ENCODE data around the gene OPHN1. TPM values are rescaled to one million over a fixed set of nuclear protein-coding genes. Genes with fewer than 3 reads are reported as not detected.
A peak's percentile ranks its signal among the peaks of the same experiment; 100 is the strongest.
"Not testable (repeated sequence)": the region's sequence is repeated elsewhere in the genome, so short reads cannot be mapped to it uniquely, and the experiment has no call there.

OPHN1 gene
- total and polyA plus RNA-seq, 2 donors (not counting 3 experiments of a cell fraction or from before 2014, with no cell fraction given) = 3.9 to 6.7 TPM

DNA sequence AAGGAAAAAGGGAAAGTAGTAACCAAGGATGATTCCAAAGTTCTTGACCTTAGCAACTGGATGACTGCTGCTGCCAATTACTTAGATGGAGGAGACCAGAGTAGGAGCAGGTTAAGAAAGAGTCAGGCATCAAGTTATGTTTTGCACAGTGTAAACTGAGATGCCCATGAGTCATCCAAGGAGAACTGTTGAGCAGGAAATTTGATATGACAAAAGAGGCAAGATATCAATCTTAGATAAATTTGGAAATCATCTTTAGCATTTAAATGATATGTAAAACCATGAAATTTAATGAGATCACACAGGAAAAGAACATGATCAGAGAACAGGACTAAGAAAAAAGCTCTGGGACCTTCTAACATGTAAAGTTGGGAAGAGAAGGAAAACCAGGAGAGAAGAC, 361.3 kb downstream of the OPHN1 start:
- intact Hi-C loops (cut with micrococcal nuclease) = no loop called here
- Histone ChIP-seq H2AFZ (ENCODE audit: low read depth, low read length) (no peak overlapping the region), H3K9me1 (replicated peaks; ENCODE audit: control insufficient read depth, extremely low read depth, insufficient read depth, low read length) (no peaks in the 10 kb centered on the region), H3K79me2 (ENCODE audit: control insufficient read depth, insufficient read depth, low read length) (no peaks in the 10 kb centered on the region), H3K9ac (replicated peaks; ENCODE audit: extremely low read depth, insufficient read depth, low read length) (no peak overlapping the region), H3K36me3 (ENCODE audit: control insufficient read depth in 2 of 2, extremely low read depth in 1 of 2, insufficient read depth in 2 of 2, low read length in 2 of 2) (no peaks in the 10 kb centered on the region), H3K9me3 (replicated peaks; ENCODE audit: control insufficient read depth, insufficient read depth, low read length) (no peaks in the 10 kb centered on the region), H3K4me3 (replicated peaks in 1 of 3; ENCODE audit: insufficient read depth in 1 of 3, low read depth in 1 of 3, low read length in 3 of 3) (no peak overlapping the region), H3K27me3 (ENCODE audit: control insufficient read depth in 2 of 2, insufficient read depth in 2 of 2, low read length in 2 of 2) (no peaks in the 10 kb centered on the region), H3K4me1 (ENCODE audit: control insufficient read depth, extremely low read depth, insufficient read depth, low read length) (no peaks in the 10 kb centered on the region), H3K4me2 (ENCODE audit: insufficient read depth, low read length) (no peak overlapping the region), H3K27ac (ENCODE audit: insufficient read depth, low read depth, low read length) (no peak overlapping the region), H4K20me1 (replicated peaks; ENCODE audit: control insufficient read depth, extremely low read depth, insufficient read depth, low read length) (no peaks in the 10 kb centered on the region)
- BruUV-seq (replicated peaks) = no TSS peak
- TF ChIP-seq POLR2AphosphoS5 (IDR thresholded peaks at IDR 0.05; ENCODE audit: insufficient read depth, low read depth, low read length) = no peak
- TF ChIP-seq, protein P1, sequence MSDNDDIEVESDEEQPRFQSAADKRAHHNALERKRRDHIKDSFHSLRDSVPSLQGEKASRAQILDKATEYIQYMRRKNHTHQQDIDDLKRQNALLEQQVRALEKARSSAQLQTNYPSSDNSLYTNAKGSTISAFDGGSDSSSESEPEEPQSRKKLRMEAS (IDR thresholded peaks at IDR 0.05; ENCODE audit: insufficient read depth, insufficient read length) = no peak
- TF ChIP-seq POLR2A (IDR thresholded peaks at IDR 0.05; ENCODE audit: low read depth, low read length) = no peak
- TF ChIP-seq MYC (IDR thresholded peaks at IDR 0.05; ENCODE audit: low read depth, low read length) = no peak
- TF ChIP-seq EZH2 (IDR thresholded peaks at IDR 0.05; ENCODE audit: borderline replicate concordance, low read depth, low read length, severe bottlenecking) = no peak
- TF ChIP-seq GATA2 (IDR thresholded peaks at IDR 0.05; ENCODE audit: insufficient read depth, insufficient read length, low read depth, low read length) = peak; percentile 70
- peak; percentile 34 for TF ChIP-seq FOS (IDR thresholded peaks at IDR 0.05; ENCODE audit: borderline replicate concordance, insufficient read depth, low read length)
- TF ChIP-seq, protein P2, sequence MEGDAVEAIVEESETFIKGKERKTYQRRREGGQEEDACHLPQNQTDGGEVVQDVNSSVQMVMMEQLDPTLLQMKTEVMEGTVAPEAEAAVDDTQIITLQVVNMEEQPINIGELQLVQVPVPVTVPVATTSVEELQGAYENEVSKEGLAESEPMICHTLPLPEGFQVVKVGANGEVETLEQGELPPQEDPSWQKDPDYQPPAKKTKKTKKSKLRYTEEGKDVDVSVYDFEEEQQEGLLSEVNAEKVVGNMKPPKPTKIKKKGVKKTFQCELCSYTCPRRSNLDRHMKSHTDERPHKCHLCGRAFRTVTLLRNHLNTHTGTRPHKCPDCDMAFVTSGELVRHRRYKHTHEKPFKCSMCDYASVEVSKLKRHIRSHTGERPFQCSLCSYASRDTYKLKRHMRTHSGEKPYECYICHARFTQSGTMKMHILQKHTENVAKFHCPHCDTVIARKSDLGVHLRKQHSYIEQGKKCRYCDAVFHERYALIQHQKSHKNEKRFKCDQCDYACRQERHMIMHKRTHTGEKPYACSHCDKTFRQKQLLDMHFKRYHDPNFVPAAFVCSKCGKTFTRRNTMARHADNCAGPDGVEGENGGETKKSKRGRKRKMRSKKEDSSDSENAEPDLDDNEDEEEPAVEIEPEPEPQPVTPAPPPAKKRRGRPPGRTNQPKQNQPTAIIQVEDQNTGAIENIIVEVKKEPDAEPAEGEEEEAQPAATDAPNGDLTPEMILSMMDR (IDR thresholded peaks at IDR 0.05; ENCODE audit: extremely low read depth in 1 of 2, insufficient read depth in 1 of 2, low read depth in 1 of 2, low read length in 2 of 2) = no peak
- no peak for TF ChIP-seq JUN (IDR thresholded peaks at IDR 0.05; ENCODE audit: borderline replicate concordance, insufficient read depth, insufficient read length, low read depth)
- dilution Hi-C loops (cut with MboI; ENCODE audit: extremely low pct_ligation_motif_present, low sequenced_read_pairs) = no loop called here
- CTCF ChIA-PET = no interaction called here
- POLR2A ChIA-PET = no interaction called here
- DNase-seq (ENCODE audit: low read depth, low spot score) (peak; percentile 9), FAIRE-seq (peak; percentile 44)

DNA sequence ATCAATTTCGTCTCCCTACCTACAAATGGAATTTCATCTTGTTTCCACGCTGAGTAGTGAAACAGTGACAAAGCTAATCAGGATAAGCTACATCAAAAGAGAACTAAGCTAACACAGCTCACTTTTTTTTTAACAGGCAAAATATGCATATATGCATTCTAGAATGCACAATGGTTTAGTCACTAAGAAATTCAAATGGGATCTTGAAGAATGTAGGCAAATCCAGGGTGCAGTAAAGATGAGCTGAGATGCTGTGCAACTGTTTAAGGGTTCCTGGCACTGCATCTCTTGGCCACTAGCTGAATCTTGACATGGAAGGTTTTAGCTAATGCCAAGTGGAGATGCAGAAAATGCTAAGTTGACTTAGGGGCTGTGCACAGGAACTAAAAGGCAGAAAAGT, 363.2 kb downstream of the OPHN1 start:
- H3K27me3 ChIP-seq (ENCODE audit: control insufficient read depth in 2 of 2, insufficient read depth in 2 of 2, low read length in 2 of 2); H2AFZ ChIP-seq (ENCODE audit: low read depth, low read length); CTCF ChIA-PET; H4K20me1 ChIP-seq (replicated peaks; ENCODE audit: control insufficient read depth, extremely low read depth, insufficient read depth, low read length); H3K36me3 ChIP-seq (ENCODE audit: control insufficient read depth in 2 of 2, extremely low read depth in 1 of 2, insufficient read depth in 2 of 2, low read length in 2 of 2); H3K79me2 ChIP-seq (ENCODE audit: control insufficient read depth, insufficient read depth, low read length); POLR2A ChIA-PET; BruUV-seq (replicated peaks); H3K4me3 ChIP-seq (replicated peaks in 1 of 3; ENCODE audit: insufficient read depth in 1 of 3, low read depth in 1 of 3, low read length in 3 of 3); dilution Hi-C loops (cut with MboI; ENCODE audit: extremely low pct_ligation_motif_present, low sequenced_read_pairs); intact Hi-C loops (cut with micrococcal nuclease); H3K9me3 ChIP-seq (replicated peaks; ENCODE audit: control insufficient read depth, insufficient read depth, low read length); DNase-seq (ENCODE audit: low read depth, low spot score); H3K9ac ChIP-seq (replicated peaks; ENCODE audit: extremely low read depth, insufficient read depth, low read length); H3K9me1 ChIP-seq (replicated peaks; ENCODE audit: control insufficient read depth, extremely low read depth, insufficient read depth, low read length); H3K27ac ChIP-seq (ENCODE audit: insufficient read depth, low read depth, low read length); FAIRE-seq; H3K4me2 ChIP-seq (ENCODE audit: insufficient read depth, low read length); H3K4me1 ChIP-seq (ENCODE audit: control insufficient read depth, extremely low read depth, insufficient read depth, low read length): not testable (repeated sequence)

Data from endothelial cell of umbilical vein (primary cell).